H1 (cell line): ENCODE measurements around the gene GLI1.

Experiments
- CHD2 ChIP-seq: IDR thresholded peaks from 2 replicates; pipeline ENCODE4 v1.6.1; 2012; ENCODE audit warnings: low read length, improper control_type of control experiment
- EP300 ChIP-seq, 2 experiments: IDR thresholded peaks; 1 replicate in 1 of 2; 2 replicates in 1 of 2; pipeline ENCODE4 v1.6.1; 2011 to 2012; ENCODE audit warnings: low read depth in 2 of 2, low read length in 2 of 2, mild to moderate bottlenecking in 2 of 2, borderline replicate concordance in 1 of 2, inconsistent platforms in 1 of 2, moderate library complexity in 1 of 2
- GTF2F1 ChIP-seq: IDR thresholded peaks from 2 replicates; pipeline ENCODE4 v1.6.1; 2012; ENCODE audit warnings: low read depth, low read length, improper control_type of control experiment, borderline replicate concordance
- HDAC2 ChIP-seq, 2 experiments: fragments of 300-600 bp in 1 of 2; sonication (generic) in 1 of 2; IDR thresholded peaks; 2 replicates each; pipeline ENCODE4 v1.6.1; 2011 to 2012; ENCODE audit warnings: low read depth in 2 of 2, low read length in 2 of 2, mild to moderate bottlenecking in 2 of 2, moderate library complexity in 2 of 2, borderline replicate concordance in 1 of 2, inconsistent platforms in 1 of 2
- POLR2AphosphoS5 ChIP-seq: IDR thresholded peaks from 2 replicates; pipeline ENCODE4 v1.6.1; 2011; ENCODE audit warnings: low read depth, low read length
- POU5F1 ChIP-seq: IDR thresholded peaks from 2 replicates; pipeline ENCODE4 v1.6.1; 2011; ENCODE audit warnings: low read depth, mild to moderate bottlenecking, low read length, moderate library complexity
- RAD21 ChIP-seq, 2 experiments: IDR thresholded peaks in 1 of 2; conservative IDR thresholded peaks in 1 of 2; 2 replicates each; pipeline ENCODE4 v1.6.1; 2011; ENCODE audit warnings: low read depth in 2 of 2, low read length in 2 of 2, improper control_type of control experiment in 1 of 2, inconsistent platforms in 1 of 2, mild to moderate bottlenecking in 1 of 2, moderate library complexity in 1 of 2
- RFX5 ChIP-seq: IDR thresholded peaks from 2 replicates; pipeline ENCODE4 v1.6.1; 2011; ENCODE audit warnings: low read depth, low read length, improper control_type of control experiment, borderline replicate concordance
- RXRA ChIP-seq: IDR thresholded peaks from 2 replicates; pipeline ENCODE4 v1.6.1; 2011; ENCODE audit warnings: low read depth, mild to moderate bottlenecking, low read length, moderate library complexity; ENCODE audit not compliant: insufficient read depth
- TAF1 ChIP-seq: IDR thresholded peaks from 2 replicates; pipeline ENCODE4 v1.6.1; 2011; ENCODE audit warnings: mild to moderate bottlenecking, low read depth, low read length
- TF ChIP-seq, protein P1 (sequence below), 3 experiments: IDR thresholded peaks; 1 replicate in 2 of 3; 2 replicates in 1 of 3; pipeline versions ENCODE4 v1.5.1 to v1.6.1; 2011; ENCODE audit warnings: low read length in 3 of 3, mild to moderate bottlenecking in 3 of 3, inconsistent platforms in 2 of 3, low read depth in 1 of 3, moderate library complexity in 1 of 3; ENCODE audit not compliant: insufficient read depth in 1 of 3; ENCODE audit errors: control extremely low read depth in 1 of 3

DNA sequence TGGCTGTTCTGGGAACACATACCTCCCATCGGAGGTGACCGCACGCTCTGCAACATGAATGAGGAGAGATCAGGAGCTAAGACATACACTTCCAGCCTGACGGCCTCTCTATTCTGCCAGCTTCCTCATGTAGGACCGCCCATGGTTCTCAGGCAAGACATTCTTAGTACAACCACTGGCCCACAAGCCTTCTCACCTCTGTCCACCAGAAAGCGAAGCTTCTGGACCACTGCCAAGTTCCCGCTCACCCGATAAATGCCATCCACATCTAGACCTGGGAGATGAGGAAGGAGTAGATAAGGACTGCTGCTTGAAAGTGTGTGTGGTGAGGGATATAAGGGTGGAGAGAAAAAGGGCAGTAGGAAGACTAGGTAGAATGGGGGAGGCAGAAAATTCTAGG, 14.8 kb downstream of the GLI1 start:
- TF ChIP-seq, protein P1, sequence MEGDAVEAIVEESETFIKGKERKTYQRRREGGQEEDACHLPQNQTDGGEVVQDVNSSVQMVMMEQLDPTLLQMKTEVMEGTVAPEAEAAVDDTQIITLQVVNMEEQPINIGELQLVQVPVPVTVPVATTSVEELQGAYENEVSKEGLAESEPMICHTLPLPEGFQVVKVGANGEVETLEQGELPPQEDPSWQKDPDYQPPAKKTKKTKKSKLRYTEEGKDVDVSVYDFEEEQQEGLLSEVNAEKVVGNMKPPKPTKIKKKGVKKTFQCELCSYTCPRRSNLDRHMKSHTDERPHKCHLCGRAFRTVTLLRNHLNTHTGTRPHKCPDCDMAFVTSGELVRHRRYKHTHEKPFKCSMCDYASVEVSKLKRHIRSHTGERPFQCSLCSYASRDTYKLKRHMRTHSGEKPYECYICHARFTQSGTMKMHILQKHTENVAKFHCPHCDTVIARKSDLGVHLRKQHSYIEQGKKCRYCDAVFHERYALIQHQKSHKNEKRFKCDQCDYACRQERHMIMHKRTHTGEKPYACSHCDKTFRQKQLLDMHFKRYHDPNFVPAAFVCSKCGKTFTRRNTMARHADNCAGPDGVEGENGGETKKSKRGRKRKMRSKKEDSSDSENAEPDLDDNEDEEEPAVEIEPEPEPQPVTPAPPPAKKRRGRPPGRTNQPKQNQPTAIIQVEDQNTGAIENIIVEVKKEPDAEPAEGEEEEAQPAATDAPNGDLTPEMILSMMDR (IDR thresholded peaks at IDR 0.05; ENCODE audit: control extremely low read depth in 1 of 3, insufficient read depth in 1 of 3, low read depth in 1 of 3, low read length in 3 of 3) = no peak
- no peak for TF ChIP-seq RFX5
- TF ChIP-seq RXRA = no peak
- TF ChIP-seq EP300 (IDR thresholded peaks at IDR 0.05; ENCODE audit: borderline replicate concordance in 1 of 2, low read depth in 2 of 2, low read length in 2 of 2) = no peak
- no peak for TF ChIP-seq TAF1
- TF ChIP-seq RAD21 (IDR thresholded peaks at IDR 0.05 in 1 of 2, conservative IDR thresholded peaks at IDR 0.05 in 1 of 2; ENCODE audit: low read depth in 2 of 2, low read length in 2 of 2) = no peak
- TF ChIP-seq CHD2 = no peak
- TF ChIP-seq POLR2AphosphoS5 = no peak
- TF ChIP-seq HDAC2 (IDR thresholded peaks at IDR 0.05; ENCODE audit: borderline replicate concordance in 1 of 2, low read depth in 2 of 2, low read length in 2 of 2) = no peak
- TF ChIP-seq POU5F1 = no peak
- TF ChIP-seq GTF2F1 = no peak
